ENCODE results near the gene SPSB2.

DNA sequence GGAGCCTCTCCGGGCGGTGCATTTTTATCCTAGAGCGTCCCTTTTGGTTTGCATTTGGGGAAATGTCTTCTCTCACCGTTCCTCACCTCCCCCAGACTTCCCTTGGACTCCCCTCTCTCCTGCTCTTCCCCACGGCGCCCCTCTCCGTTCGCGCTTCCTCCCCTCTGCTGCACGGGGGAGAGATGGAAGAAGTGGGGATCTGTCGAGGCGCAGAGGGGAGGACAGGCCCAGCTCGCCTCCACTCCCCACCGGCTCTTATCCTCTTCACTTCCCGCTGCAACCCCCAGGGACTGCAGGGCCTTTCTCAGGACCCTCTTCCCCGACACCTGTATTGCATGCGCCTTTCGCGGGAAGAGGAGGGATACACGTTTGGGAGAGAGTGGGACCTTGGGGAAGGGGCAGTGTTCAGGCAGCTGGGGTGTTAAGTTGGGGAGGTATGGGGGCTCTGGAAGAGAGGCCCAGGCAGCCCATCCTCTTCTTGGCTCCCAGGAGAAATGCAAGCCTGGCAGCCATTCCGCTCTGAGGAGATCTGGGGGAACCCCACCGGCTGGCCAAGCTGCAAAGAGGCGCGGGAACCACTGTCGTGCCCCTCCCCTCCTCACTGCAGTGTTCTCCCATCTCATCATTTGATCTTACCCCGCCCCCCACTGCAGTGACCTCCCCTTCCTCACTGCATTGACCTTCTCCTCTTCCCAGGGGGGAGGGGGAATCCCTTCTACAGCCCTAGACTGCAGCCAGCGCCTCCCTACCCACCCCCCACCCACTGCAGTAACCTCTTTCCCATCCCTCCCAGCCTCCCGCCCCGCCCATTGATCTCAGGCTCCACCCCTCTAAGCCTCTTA, 42.1 kb upstream of the SPSB2 start:
- TF ChIP-seq, protein P1, sequence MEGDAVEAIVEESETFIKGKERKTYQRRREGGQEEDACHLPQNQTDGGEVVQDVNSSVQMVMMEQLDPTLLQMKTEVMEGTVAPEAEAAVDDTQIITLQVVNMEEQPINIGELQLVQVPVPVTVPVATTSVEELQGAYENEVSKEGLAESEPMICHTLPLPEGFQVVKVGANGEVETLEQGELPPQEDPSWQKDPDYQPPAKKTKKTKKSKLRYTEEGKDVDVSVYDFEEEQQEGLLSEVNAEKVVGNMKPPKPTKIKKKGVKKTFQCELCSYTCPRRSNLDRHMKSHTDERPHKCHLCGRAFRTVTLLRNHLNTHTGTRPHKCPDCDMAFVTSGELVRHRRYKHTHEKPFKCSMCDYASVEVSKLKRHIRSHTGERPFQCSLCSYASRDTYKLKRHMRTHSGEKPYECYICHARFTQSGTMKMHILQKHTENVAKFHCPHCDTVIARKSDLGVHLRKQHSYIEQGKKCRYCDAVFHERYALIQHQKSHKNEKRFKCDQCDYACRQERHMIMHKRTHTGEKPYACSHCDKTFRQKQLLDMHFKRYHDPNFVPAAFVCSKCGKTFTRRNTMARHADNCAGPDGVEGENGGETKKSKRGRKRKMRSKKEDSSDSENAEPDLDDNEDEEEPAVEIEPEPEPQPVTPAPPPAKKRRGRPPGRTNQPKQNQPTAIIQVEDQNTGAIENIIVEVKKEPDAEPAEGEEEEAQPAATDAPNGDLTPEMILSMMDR (IDR thresholded peaks at IDR 0.05; ENCODE audit: borderline replicate concordance, extremely low read depth, low read length, poor library complexity, severe bottlenecking) = no peak
- TF ChIP-seq EZH2 (IDR thresholded peaks at IDR 0.05; ENCODE audit: borderline replicate concordance, low read depth, low read length, severe bottlenecking) = no peak

Data from DND-41 (cell line).